GM12874 (cell line): Measurements from ENCODE around the gene TTL.

Experiments used
- TF ChIP-seq, protein P1 (sequence below): IDR thresholded peaks from 2 replicates; pipeline ENCODE4 v1.5.1; 2011; ENCODE audit warnings: low read depth, mild to moderate bottlenecking, control low read depth, low read length, moderate library complexity; ENCODE audit not compliant: insufficient read depth

Gene TTL

DNA sequence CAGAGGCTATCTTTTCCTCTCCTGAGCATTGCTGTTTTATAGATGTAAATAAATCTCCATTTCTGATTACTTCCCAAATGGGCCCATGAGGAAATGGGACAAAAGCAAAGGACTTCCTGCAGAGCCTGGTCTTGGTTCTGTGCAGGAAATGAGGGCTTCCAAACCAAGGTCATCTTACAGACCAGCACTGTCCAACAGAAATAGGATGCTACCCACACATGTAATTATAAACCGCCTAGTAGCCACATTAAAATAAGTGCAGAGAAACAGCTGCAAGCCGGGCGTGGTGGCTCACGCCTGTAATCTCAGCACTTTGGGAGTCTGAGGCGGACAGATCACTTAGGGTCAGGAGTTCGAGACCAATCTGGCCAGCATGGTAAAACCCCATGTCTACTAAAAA lies 6.2 kb downstream of the TTL start:
- TF ChIP-seq, protein P1, sequence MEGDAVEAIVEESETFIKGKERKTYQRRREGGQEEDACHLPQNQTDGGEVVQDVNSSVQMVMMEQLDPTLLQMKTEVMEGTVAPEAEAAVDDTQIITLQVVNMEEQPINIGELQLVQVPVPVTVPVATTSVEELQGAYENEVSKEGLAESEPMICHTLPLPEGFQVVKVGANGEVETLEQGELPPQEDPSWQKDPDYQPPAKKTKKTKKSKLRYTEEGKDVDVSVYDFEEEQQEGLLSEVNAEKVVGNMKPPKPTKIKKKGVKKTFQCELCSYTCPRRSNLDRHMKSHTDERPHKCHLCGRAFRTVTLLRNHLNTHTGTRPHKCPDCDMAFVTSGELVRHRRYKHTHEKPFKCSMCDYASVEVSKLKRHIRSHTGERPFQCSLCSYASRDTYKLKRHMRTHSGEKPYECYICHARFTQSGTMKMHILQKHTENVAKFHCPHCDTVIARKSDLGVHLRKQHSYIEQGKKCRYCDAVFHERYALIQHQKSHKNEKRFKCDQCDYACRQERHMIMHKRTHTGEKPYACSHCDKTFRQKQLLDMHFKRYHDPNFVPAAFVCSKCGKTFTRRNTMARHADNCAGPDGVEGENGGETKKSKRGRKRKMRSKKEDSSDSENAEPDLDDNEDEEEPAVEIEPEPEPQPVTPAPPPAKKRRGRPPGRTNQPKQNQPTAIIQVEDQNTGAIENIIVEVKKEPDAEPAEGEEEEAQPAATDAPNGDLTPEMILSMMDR = no peak

- TF ChIP-seq, protein P1 = no peak
Observed at GRCh38 chr2:112491946-112492345, 10.0 kb downstream of the TTL start.

DNA sequence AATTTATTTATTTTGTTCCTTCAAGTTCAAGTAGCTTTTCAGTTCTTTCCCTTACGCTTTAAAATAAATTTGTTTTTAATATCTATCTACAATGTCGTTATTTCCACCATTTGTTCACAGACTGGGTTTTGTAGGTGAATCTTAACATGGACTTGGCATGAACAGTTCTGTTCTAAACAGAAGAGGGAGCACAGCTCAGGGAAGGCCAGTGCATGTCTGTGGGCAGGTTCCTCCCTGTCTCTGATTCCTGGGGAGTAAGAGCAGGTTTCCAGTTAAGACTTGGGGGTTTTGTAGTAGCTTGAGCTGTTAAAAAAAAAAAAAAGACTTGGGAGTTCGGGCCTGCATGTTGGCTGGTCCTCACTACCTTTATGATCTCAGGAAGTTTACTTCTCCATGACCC lies 11.1 kb downstream of the TTL start:
- TF ChIP-seq, protein P1 = no peak

GRCh38 chr2:112493858-112494648 lies 12.1 kb downstream of the TTL start:
- TF ChIP-seq, protein P1 = no peak

DNA sequence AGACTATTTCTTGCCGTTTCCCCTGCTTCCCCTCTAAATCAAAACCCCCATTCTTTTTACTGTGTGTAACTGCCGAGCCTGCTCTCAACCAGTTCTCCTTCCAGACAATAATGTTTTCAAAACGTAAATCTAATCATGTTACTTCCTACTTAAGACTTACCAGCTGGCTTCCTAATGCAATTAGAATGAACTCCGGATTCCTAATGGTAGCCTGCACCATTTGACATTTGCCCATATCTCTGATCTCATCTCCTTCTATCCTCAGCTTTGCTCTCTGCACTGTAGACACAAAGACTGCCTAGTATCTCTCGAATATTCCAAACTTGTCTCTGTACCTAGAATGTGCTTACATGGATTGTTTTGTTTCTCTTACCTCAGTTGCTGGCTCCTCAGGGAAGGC lies 12.9 kb downstream of the TTL start:
- TF ChIP-seq, protein P1 = no peak

DNA sequence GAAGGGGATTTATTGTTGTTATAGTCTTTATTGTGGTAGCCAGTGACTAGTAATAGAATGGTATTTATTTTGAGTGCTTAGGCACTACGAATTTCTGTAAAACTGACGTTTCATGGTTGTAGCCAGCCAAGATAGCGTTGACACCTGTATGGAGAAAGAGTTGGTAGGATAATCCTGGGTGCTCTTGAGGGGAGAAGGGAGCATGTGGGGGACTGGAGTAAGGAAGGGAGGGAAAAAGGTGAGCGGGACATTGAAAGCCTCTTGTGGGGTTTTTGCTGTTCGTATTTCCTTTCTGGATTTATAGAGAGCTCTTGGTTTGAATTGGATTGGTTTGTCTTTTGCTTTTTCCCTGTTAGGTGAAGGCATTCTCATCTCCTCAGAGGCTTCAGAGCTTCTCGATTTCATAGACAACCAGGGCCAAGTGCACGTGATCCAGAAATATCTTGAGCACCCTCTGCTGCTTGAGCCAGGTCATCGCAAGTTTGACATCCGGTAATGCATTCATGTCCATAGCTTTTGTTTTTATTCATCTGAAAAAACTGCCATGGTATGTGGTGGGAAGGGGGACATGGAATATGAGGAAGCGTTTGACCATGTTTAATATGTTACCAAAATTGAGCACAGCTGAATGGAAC lies 19.0 kb downstream of the TTL start:
- TF ChIP-seq, protein P1 = peak; percentile 45

DNA sequence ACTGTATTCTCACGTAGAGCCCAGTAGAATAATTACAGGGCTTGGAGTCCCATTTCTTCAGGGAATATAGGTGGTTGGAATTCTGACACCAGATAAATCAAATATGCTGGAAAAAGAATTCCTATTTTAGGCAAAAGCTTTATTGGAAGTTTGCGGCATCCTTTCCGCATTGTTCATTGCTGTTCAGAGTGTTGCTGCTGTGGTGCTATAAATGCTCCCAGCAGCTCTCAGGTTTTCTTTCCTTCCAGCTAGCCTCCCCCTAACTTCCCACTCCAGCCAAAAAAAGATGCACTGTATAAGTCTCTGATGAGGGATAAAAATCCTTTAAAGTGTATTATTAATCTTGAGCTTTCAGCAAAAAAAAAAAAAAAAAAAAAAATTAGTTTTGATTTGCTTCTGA lies 34.8 kb downstream of the TTL start:
- TF ChIP-seq, protein P1 = no peak
